VCaP (cell line): Measurements from ENCODE around the gene AGAP2.
"Not testable (repeated sequence)": the region's sequence is repeated elsewhere in the genome, so short reads cannot be mapped to it uniquely, and the experiment has no call there.

Experiments
- H3K27ac ChIP-seq: fragments of 450-650 bp; 2 replicates; pipeline ENCODE4 v1.5.1; 2017
- CTCF ChIP-seq: fragments of 450-650 bp; conservative IDR thresholded peaks from 2 replicates; pipeline ENCODE4 v1.5.1; 2017; ENCODE audit warnings: mild to moderate bottlenecking, moderate library complexity

The AGAP2 gene

GRCh38 chr12:57717131-57717530, 21.4 kb downstream of the AGAP2 start:
- H3K27ac ChIP-seq = no peak overlapping the region
- no peak for TF ChIP-seq CTCF

- no peak overlapping the region for H3K27ac ChIP-seq
- no peak for TF ChIP-seq CTCF
These were observed 22.2 kb downstream of the AGAP2 start for GRCh38 chr12:57716305-57716704.

- TF ChIP-seq CTCF = no peak
- no peak overlapping the region for H3K27ac ChIP-seq
These were observed 22.8 kb downstream of the AGAP2 start for GRCh38 chr12:57715786-57716185.

GRCh38 chr12:57715036-57715748, 23.4 kb downstream of the AGAP2 start:
- H3K27ac ChIP-seq = not testable (repeated sequence)

- TF ChIP-seq CTCF = no peak
- no peak overlapping the region for H3K27ac ChIP-seq
These were observed 25.3 kb downstream of the AGAP2 start for GRCh38 chr12:57713209-57713608.

- TF ChIP-seq CTCF = no peak
- no peak overlapping the region for H3K27ac ChIP-seq
These were observed 25.8 kb downstream of the AGAP2 start for GRCh38 chr12:57712701-57713100.

- no peak overlapping the region for H3K27ac ChIP-seq
- no peak for TF ChIP-seq CTCF
These were observed 30.2 kb downstream of the AGAP2 start for GRCh38 chr12:57708296-57708695.

GRCh38 chr12:57707250-57707649, 31.3 kb downstream of the AGAP2 start:
- no peak for TF ChIP-seq CTCF
- H3K27ac ChIP-seq = no peak overlapping the region
